DND-41 (cell line): Measurements from ENCODE around the gene FHL5.

Experiments
- EZH2 ChIP-seq: IDR thresholded peaks from 3 replicates; pipeline ENCODE4 v1.6.1; 2012; ENCODE audit warnings: borderline replicate concordance, low read depth, mild to moderate bottlenecking, moderate library complexity, low read length, inconsistent platforms; ENCODE audit not compliant: severe bottlenecking
- TF ChIP-seq, protein P1 (sequence below): IDR thresholded peaks from 2 replicates; pipeline ENCODE4 v1.5.1; 2012; ENCODE audit warnings: borderline replicate concordance, low read length, moderate library complexity, mild to moderate bottlenecking; ENCODE audit not compliant: poor library complexity, severe bottlenecking; ENCODE audit errors: extremely low read depth

DNA sequence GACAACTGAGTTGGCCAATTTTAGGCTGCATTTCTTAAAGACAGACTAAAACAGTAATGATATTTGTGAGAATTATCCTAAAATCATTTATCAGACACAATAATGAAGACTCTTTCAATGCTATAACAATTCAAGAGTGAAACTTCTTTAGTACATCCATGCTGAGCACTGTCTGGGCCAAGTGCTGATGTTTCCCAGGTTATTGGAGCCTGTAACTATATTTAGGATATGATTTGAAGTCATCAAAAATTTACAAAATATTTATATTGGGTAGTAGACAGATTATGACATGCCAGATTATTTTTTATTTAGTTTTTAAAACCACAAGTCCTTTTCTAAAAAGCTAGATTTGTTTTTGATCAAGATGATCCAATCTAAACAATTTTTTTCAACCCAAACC, 45.1 kb downstream of the FHL5 start:
- TF ChIP-seq, protein P1, sequence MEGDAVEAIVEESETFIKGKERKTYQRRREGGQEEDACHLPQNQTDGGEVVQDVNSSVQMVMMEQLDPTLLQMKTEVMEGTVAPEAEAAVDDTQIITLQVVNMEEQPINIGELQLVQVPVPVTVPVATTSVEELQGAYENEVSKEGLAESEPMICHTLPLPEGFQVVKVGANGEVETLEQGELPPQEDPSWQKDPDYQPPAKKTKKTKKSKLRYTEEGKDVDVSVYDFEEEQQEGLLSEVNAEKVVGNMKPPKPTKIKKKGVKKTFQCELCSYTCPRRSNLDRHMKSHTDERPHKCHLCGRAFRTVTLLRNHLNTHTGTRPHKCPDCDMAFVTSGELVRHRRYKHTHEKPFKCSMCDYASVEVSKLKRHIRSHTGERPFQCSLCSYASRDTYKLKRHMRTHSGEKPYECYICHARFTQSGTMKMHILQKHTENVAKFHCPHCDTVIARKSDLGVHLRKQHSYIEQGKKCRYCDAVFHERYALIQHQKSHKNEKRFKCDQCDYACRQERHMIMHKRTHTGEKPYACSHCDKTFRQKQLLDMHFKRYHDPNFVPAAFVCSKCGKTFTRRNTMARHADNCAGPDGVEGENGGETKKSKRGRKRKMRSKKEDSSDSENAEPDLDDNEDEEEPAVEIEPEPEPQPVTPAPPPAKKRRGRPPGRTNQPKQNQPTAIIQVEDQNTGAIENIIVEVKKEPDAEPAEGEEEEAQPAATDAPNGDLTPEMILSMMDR: no peak
- no peak for TF ChIP-seq EZH2
